ENCODE results near the gene CHI3L2.

CHI3L2 gene

GRCh38 chr1:111221633-111222291, 5.8 kb upstream of the CHI3L2 start:
- peak in 4 of 6 experiments; percentile 44 to 83 (median 76) for DNase-seq

DNA sequence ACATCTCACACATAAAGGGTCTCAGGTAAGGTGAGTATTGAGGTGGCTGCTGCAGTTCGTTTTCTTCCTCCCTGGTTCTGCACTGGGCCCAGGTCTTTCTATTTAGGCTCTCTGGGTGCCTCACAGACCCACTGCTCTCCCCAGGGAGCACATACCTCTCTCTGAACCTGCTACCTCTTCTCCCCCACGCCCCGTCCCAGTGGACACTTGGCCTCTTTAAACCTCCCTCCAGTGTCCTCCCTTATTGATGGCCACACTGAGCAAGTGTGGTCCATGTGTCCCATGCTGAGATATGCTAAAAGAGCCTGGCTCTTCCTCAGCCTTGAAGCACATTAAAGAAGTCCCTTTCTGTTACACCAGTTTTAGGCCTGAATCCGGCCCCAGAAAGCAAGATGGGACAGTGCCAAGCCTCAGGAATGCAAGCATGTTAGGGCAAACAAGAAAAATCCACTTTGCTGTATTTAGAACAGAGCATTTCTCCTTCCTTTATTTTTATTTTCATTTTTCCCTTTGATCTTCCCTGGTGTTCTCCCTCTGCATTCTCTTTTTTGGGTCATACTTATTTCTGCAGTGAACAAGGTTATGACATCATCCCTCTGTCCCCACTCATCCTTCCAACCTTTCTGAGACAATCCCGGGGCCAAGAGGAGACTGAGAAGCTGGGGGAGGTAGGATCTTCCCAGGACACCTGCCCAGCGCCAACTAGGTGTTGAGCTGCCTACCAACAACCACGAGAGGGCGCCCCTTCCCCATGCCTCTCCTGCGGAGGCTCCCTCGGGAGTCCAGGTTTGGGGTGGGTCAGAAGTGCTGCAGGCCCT, 5.0 kb upstream of the CHI3L2 start:
- DNase-seq: peak; percentile 33 to 72 (median 58)

DNA sequence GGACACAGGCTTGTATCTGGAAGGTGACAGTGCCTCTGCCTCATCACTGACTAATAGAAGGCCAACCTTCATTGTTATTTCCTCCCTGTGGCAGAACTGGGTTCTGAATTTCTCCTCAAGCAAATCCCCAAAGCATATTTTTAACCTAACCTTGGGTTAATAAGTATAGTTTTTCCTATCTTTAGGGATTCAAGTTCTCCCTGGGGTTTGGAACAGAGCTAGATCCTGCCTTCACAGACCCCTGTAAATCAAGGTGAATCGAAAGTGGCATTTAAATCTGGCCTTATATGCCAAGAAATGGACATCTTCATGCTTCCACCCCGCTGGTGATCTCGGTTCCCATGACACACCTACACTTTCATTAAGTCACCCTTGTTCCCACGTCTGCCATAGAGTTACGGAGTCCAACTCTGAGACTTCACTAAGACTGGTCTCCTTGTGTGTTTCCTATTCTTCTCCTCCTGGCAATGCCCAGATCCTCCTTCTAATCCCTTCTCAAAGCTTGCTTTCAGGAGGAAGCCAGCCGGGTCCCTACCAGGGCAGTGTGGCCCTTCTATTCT, 4.3 kb upstream of the CHI3L2 start:
- no peak for DNase-seq

DNA sequence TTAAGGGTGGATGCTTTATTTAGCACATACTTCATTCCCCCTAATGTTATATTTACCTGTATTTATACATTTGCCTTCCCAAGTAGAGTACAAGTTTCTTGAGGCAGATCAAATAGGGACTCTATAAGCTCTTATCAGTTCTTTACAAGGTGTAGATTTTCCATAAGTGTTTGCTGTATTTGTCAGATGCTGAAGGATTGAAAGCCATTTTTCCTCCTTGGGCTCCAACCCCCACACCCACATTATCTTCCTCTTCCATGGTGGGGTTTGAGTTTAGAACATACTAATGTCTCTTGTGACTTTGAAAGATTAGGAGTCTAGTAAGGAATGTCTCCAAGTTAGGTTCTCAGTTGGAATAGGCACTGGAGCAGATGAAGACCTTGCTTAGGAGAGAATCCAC, 2.4 kb upstream of the CHI3L2 start:
- no peak for DNase-seq

GRCh38 chr1:111225717-111226400, 1.7 kb upstream of the CHI3L2 start:
- peak in 5 of 6 experiments; percentile 34 to 79 (median 73) for DNase-seq

- peak in 1 of 6 experiments; percentile 27 for DNase-seq
These were observed 586 bp downstream of the CHI3L2 start for GRCh38 chr1:111227851-111228747.

DNA sequence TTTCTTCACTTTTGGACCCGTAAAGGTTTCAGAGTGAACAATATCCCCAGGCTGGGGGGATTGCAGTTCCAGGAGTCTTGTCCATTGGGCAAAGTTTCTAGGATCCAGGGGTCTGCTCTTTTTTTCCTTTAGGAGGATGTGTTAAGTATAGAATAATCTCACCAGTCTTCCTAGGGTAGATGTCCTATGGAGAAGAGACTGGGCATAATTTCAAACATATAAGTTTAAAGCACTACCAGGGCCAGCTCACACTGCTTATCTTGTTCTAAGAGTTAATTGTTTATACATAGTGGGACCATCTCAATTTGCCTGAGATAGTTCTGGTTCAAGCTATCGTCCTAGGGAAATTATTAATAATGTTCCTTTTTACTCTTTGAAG, 1.2 kb downstream of the CHI3L2 start:
- DNase-seq: no peak

GRCh38 chr1:111232134-111232533, 4.6 kb downstream of the CHI3L2 start:
- DNase-seq: no peak

- DNase-seq: no peak
These were observed 6.7 kb downstream of the CHI3L2 start for GRCh38 chr1:111234258-111234657.

DNA sequence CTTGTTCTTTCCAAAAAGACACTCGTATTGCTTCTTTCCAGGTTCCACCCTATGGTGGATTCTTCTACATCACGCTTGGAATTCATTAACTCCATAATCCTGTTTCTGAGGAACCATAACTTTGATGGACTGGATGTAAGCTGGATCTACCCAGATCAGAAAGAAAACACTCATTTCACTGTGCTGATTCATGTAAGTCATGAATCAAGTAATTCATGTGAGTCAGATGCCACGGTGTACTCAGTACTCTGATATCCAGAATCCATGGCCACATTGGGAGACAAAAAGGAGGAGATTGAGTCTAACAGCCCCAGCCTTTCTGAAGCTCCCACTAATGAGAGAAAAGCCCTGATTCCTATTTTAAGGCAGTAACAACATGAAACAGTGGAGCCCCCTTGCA, 7.4 kb downstream of the CHI3L2 start:
- no peak for DNase-seq

DNA sequence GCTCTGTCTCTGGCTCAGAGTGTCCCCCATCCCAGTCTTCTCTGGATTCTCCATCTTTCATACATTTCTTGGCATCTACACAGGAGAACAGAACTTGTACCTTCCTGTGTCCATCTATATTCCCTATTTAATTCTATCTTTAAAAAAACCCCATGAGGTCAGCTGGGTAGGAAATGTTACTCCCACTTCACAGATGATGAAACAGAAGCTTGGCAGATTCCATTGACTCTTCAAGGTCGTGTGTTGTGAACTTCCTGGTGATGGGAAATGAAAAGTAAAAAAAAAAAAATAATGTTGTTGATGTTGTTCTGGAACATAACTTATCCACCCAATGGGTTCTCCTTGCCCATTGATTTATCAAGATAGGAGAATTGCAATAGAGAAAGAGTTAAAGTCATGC, 8.9 kb downstream of the CHI3L2 start:
- DNase-seq: no peak

- no peak for DNase-seq
These were observed 9.3 kb downstream of the CHI3L2 start for GRCh38 chr1:111236806-111237205.

- no peak for DNase-seq
These were observed 10.7 kb downstream of the CHI3L2 start for GRCh38 chr1:111238056-111238795.

GRCh38 chr1:111241797-111242196, 14.3 kb downstream of the CHI3L2 start:
- no peak for DNase-seq

DNA sequence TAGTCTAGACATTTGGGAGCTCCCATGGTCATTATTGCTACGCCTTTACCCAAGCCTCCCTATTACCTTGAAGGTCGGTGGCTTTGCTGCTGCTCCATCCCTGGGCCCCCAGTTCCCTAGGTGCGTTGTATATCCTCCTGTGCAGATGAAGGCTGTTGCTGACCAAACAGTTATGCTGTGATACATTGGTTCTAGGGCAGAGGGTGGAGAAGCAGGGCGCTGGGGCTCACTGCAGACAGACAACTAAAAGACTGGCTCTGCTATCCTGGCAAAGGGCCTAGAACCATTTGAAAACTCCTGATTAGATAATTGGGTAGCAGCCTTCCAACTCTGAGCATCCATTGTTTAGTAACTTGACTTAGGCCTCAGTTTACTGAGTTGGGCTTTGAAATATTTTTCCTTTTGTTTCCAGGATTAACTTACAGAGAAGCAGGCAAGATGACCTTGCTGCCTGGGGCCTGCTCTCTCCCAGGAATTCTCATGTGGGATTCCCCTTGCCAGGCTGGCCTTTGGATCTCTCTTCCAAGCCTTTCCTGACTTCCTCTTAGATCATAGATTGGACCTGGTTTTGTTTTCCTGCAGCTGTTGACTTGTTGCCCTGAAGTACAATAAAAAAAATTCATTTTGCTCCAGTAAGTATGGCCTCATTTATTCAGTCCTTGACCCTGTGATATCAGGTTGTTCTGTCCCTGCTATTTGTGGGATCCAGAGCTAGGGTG, 15.5 kb downstream of the CHI3L2 start:
- DNase-seq: no peak

DNA sequence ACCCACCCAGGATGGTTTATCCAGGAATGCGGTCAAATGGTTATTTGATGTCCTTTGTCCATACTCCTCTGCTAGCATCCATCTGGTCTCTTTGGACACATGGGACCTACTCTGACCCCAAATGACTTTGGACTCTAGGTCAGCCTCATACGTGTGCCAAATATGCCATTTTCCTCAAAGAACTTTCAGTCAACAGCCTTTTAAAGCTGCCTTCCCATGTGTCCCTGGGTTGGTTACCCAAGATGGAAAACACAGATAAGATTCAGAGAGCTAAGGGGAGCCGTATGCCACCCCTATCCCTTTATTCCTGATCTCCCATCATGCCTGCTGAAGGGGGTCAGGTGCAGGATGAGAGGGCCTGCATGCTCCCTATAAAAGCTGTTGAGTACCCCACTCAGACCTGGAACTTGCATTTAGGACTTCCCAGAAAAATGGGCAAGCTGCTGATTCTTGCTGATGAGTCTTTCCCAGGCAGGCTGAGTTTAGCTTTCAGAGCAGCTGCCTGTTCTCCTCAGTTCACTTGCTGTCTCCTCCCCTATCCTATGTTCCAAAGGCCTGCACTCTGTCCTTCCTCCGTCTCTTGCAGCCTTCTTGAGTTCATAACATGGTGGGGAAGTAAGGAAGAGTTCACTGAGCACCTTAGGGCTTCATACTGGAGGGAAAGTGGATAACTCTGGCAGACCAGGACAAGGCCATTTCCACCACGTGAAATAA, 19.8 kb downstream of the CHI3L2 start:
- DNase-seq: no peak

- no peak for DNase-seq
These were observed 22.4 kb downstream of the CHI3L2 start for GRCh38 chr1:111249960-111250359.

DNA sequence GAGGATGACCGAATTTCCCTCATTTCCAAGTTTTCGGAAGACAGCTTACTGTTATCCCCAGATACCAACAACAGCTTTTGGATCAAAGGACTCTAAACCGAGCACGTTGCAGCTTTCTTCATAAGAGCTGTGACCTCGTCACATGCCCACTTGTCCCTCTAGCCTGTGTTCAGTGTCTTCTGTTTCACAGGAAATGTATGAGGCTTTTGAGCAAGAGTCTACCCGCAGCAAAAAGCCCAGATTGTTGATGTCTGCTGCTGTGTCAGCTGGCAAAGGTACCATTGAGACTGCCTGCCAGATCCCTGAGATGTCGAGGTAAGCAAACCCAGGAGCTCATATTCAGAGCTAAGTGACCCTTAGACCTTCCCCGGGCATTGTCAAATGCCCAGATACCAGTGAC, 24.1 kb downstream of the CHI3L2 start:
- DNase-seq: peak in 3 of 6 experiments; percentile 23 to 46 (median 35)

DNA sequence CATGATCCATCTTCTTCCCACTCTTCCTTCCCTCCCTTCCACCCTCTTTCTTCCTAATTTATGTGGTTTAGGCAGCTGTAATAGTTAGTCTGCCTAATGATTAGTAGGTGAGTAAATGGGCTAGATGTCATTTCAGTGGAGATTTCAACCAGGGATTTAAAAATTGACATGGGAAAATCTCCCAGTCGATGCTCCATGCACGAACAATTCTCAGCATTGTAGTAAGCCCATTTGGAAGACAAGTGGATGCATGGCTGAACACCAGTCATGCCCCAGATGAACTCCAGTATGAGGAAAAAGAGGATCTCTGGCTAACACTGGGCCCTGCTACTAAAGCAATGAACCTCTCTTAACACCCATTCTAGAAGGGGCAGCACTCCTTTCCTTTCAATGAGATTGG, 25.3 kb downstream of the CHI3L2 start:
- no peak for DNase-seq

DNA sequence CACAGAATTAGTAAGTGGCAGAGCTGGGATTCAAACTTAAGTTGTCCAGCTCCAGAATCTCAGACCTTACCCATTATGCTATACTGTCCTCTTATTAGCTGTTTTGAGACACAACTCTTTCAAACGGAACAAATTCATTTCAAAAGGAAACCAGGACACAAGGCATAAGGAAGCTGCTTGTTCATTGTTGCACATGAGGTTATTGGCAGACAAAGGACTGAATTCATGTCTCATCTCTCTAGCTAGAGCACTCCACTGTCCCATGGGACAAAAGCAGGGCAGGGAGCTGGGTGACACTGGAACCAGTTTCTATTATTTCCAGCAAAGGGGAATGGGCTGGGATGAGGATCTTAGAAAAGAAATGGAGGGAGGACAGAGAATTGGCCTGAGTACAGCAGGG, 26.4 kb downstream of the CHI3L2 start:
- no peak for DNase-seq

Data from stimulated activated naive CD4-positive, alpha-beta T cell (primary cell).